Measurements from ENCODE around the gene SPECC1L. TPM values are rescaled to one million over a fixed set of nuclear protein-coding genes. Genes with fewer than 3 reads are reported as not detected.
A peak's percentile ranks its signal among the peaks of the same experiment; 100 is the strongest.

Gene SPECC1L
- total RNA-seq, 1 donor from 2014 or later = 25.0 TPM

- no peaks in the 10 kb centered on the region for H3K27me3 ChIP-seq (ENCODE audit: control insufficient read depth, insufficient read depth, low read length)
- no peak overlapping the region for H3K4me3 ChIP-seq (ENCODE audit: low read depth, low read length)
- FAIRE-seq (no peak), DNase-seq (ENCODE audit: low read depth) (no peak)
- no peak for TF ChIP-seq CTCF (IDR thresholded peaks at IDR 0.05; ENCODE audit: insufficient read depth, low read length, severe bottlenecking)
- H3K36me3 ChIP-seq (ENCODE audit: control insufficient read depth, insufficient read depth, low read length) = peaks cover 7% of the 10 kb centered on the region
Observed at GRCh38 chr22:24414984-24415945, 144.6 kb downstream of the SPECC1L start.

- FAIRE-seq (no peak), DNase-seq (ENCODE audit: low read depth) (no peak)
- Histone ChIP-seq H3K27me3 (ENCODE audit: control insufficient read depth, insufficient read depth, low read length) (no peaks in the 10 kb centered on the region), H3K36me3 (ENCODE audit: control insufficient read depth, insufficient read depth, low read length) (peaks cover 7% of the 10 kb centered on the region), H3K4me3 (ENCODE audit: low read depth, low read length) (no peak overlapping the region)
- TF ChIP-seq CTCF (IDR thresholded peaks at IDR 0.05; ENCODE audit: insufficient read depth, low read length, severe bottlenecking) = no peak
Observed at GRCh38 chr22:24416095-24416494, 145.5 kb downstream of the SPECC1L start.

- H3K4me3 ChIP-seq (ENCODE audit: low read depth, low read length) = no peak overlapping the region
- peaks cover 6% of the 10 kb centered on the region for H3K36me3 ChIP-seq (ENCODE audit: control insufficient read depth, insufficient read depth, low read length)
- H3K27me3 ChIP-seq (ENCODE audit: control insufficient read depth, insufficient read depth, low read length) = peaks cover under 1% of the 10 kb centered on the region
- FAIRE-seq (no peak), DNase-seq (ENCODE audit: low read depth) (no peak)
- TF ChIP-seq CTCF (IDR thresholded peaks at IDR 0.05; ENCODE audit: insufficient read depth, low read length, severe bottlenecking) = no peak
Observed at GRCh38 chr22:24416611-24417010, 146.0 kb downstream of the SPECC1L start.

- H3K36me3 ChIP-seq (ENCODE audit: control insufficient read depth, insufficient read depth, low read length) = peaks cover 5% of the 10 kb centered on the region
- no peak overlapping the region for H3K4me3 ChIP-seq (ENCODE audit: low read depth, low read length)
- no peak for DNase-seq (ENCODE audit: low read depth)
- TF ChIP-seq CTCF (IDR thresholded peaks at IDR 0.05; ENCODE audit: insufficient read depth, low read length, severe bottlenecking) = no peak
- H3K27me3 ChIP-seq (ENCODE audit: control insufficient read depth, insufficient read depth, low read length) = peaks cover 2% of the 10 kb centered on the region
- no peak for FAIRE-seq
Observed at GRCh38 chr22:24417200-24417599, 146.6 kb downstream of the SPECC1L start.

- Histone ChIP-seq H3K27me3 (ENCODE audit: control insufficient read depth, insufficient read depth, low read length) (peaks cover 2% of the 10 kb centered on the region), H3K36me3 (ENCODE audit: control insufficient read depth, insufficient read depth, low read length) (no peaks in the 10 kb centered on the region), H3K4me3 (ENCODE audit: low read depth, low read length) (no peak overlapping the region)
- DNase-seq (ENCODE audit: low read depth) (peak; percentile 57), FAIRE-seq (no peak)
- no peak for TF ChIP-seq CTCF (IDR thresholded peaks at IDR 0.05; ENCODE audit: insufficient read depth, low read length, severe bottlenecking)
Observed at GRCh38 chr22:24417901-24418641, 147.4 kb downstream of the SPECC1L start.

Measured in bronchial epithelial cell (primary cell).